HG03280 (cell line): ENCODE data around the gene MOSPD2.

Experiments used
- ATAC-seq: cut with Tn5 transposase; IDR thresholded peaks from one replicate; pipeline ENCODE4 v1.9.1; 2021; ENCODE audit warnings: mild to moderate bottlenecking, moderate library complexity; ENCODE audit not compliant: unreplicated experiment

MOSPD2 gene

GRCh38 chrX:14913241-14913640 is 40.0 kb downstream of the MOSPD2 start:
- no peak for ATAC-seq

GRCh38 chrX:14915596-14915995 is 42.4 kb downstream of the MOSPD2 start:
- no peak for ATAC-seq

GRCh38 chrX:14916017-14916674 is 42.9 kb downstream of the MOSPD2 start:
- no peak for ATAC-seq

- no peak for ATAC-seq
Observed at GRCh38 chrX:14919407-14919806, 46.2 kb downstream of the MOSPD2 start.

- ATAC-seq = no peak
Observed at GRCh38 chrX:14920196-14920595, 47.0 kb downstream of the MOSPD2 start.

GRCh38 chrX:14922437-14922836 is 49.2 kb downstream of the MOSPD2 start:
- ATAC-seq = no peak

- no peak for ATAC-seq
Observed at GRCh38 chrX:14923761-14924160, 50.5 kb downstream of the MOSPD2 start.

- no peak for ATAC-seq
Observed at GRCh38 chrX:14926471-14926870, 53.2 kb downstream of the MOSPD2 start.

GRCh38 chrX:14927401-14927800 is 54.2 kb downstream of the MOSPD2 start:
- no peak for ATAC-seq

- no peak for ATAC-seq
Observed at GRCh38 chrX:14930663-14931062, 57.4 kb downstream of the MOSPD2 start.

GRCh38 chrX:14932136-14932535 is 58.9 kb downstream of the MOSPD2 start:
- no peak for ATAC-seq

- no peak for ATAC-seq
Observed at GRCh38 chrX:14934423-14934822, 61.2 kb downstream of the MOSPD2 start.

- ATAC-seq = no peak
Observed at GRCh38 chrX:14936561-14936960, 63.3 kb downstream of the MOSPD2 start.

GRCh38 chrX:14939644-14940043 is 66.4 kb downstream of the MOSPD2 start:
- ATAC-seq = no peak

- ATAC-seq = no peak
Observed at GRCh38 chrX:14941301-14941700, 68.1 kb downstream of the MOSPD2 start.

- ATAC-seq = no peak
Observed at GRCh38 chrX:14942341-14942740, 69.1 kb downstream of the MOSPD2 start.

- no peak for ATAC-seq
Observed at GRCh38 chrX:14943962-14944361, 70.7 kb downstream of the MOSPD2 start.

GRCh38 chrX:14946606-14947155 is 73.5 kb downstream of the MOSPD2 start:
- ATAC-seq = no peak

GRCh38 chrX:14948691-14949090 is 75.5 kb downstream of the MOSPD2 start:
- ATAC-seq = no peak

GRCh38 chrX:14956813-14957582 is 83.8 kb downstream of the MOSPD2 start:
- ATAC-seq = no peak

GRCh38 chrX:14963447-14964236 is 90.4 kb downstream of the MOSPD2 start:
- ATAC-seq = no peak
